HepG2 (cell line): Measurements from ENCODE around the gene SLC7A11. TPM values are rescaled to one million over a fixed set of nuclear protein-coding genes. Genes with fewer than 3 reads are reported as not detected.

ENCODE experiments used
- CBFB ChIP-seq: sonication (generic); formaldehyde crosslinking; IDR thresholded peaks from 2 replicates; pipeline ENCODE4 v1.4.0; 2020; ENCODE audit warnings: missing genetic modification reagents
- CENPX ChIP-seq: sonication (generic); formaldehyde crosslinking; IDR thresholded peaks from 2 replicates; pipeline ENCODE4 v1.9.0; 2021; ENCODE audit warnings: mild to moderate bottlenecking, missing genetic modification reagents, moderate library complexity
- HMGA1 ChIP-seq: sonication (generic); formaldehyde crosslinking; conservative IDR thresholded peaks from 2 replicates; pipeline ENCODE4 v1.4.0; 2020; ENCODE audit warnings: missing genetic modification reagents
- HOMEZ ChIP-seq: IDR thresholded peaks from 2 replicates; pipeline ENCODE4 v1.6.1; 2016; ENCODE audit warnings: low read depth
- MYNN ChIP-seq: sonication (generic); formaldehyde crosslinking; IDR thresholded peaks from 2 replicates; pipeline ENCODE4 v1.4.0; 2020; ENCODE audit warnings: mild to moderate bottlenecking, low read depth, missing genetic modification reagents
- PAXIP1 ChIP-seq: sonication (generic); formaldehyde crosslinking; conservative IDR thresholded peaks from 2 replicates; pipeline ENCODE4 v1.4.0; 2020; ENCODE audit warnings: mild to moderate bottlenecking, missing genetic modification reagents, moderate library complexity
- RBM22 ChIP-seq: fragments of 200-400 bp; formaldehyde crosslinking; optimal IDR thresholded peaks from 2 replicates; pipeline ENCODE3; 2017; ENCODE audit warnings: mild to moderate bottlenecking, low read length, moderate library complexity
- SALL1 ChIP-seq: sonication (generic); formaldehyde crosslinking; IDR thresholded peaks from 2 replicates; pipeline ENCODE4 v1.8.0; 2022; ENCODE audit warnings: mild to moderate bottlenecking, missing genetic modification reagents
- SOX13 ChIP-seq, 3 experiments: fragments of 450-650 bp in 1 of 3; sonication (generic) in 1 of 3; formaldehyde crosslinking in 1 of 3; IDR thresholded peaks in 2 of 3; conservative IDR thresholded peaks in 1 of 3; 2 replicates each; pipeline versions ENCODE4 v1.5.0 to v1.6.1; 2016 to 2020; ENCODE audit warnings: antibody characterized with exemption in 1 of 3, mild to moderate bottlenecking in 1 of 3, missing compliant biosample characterization in 1 of 3, missing genetic modification reagents in 1 of 3, moderate library complexity in 1 of 3
- TEAD2 ChIP-seq: sonication (generic); formaldehyde crosslinking; IDR thresholded peaks from 2 replicates; pipeline ENCODE4 v1.9.0; 2021; ENCODE audit warnings: missing genetic modification reagents
- ZBTB20 ChIP-seq: sonication (generic); formaldehyde crosslinking; IDR thresholded peaks from 2 replicates; pipeline ENCODE4 v1.8.1; 2023; ENCODE audit warnings: missing genetic modification reagents, low read depth, mild to moderate bottlenecking, borderline replicate concordance
- ZNF484 ChIP-seq: sonication (generic); formaldehyde crosslinking; IDR thresholded peaks from 2 replicates; pipeline ENCODE4 v1.5.1; 2020; ENCODE audit warnings: mild to moderate bottlenecking, low read depth, missing genetic modification reagents, borderline replicate concordance
- ZNF572 ChIP-seq: sonication (generic); formaldehyde crosslinking; IDR thresholded peaks from 2 replicates; pipeline ENCODE4 v1.5.1; 2020; ENCODE audit warnings: mild to moderate bottlenecking, missing genetic modification reagents
- ZNF850 ChIP-seq: sonication (generic); formaldehyde crosslinking; conservative IDR thresholded peaks from 2 replicates; pipeline ENCODE4 v1.9.0; 2021; ENCODE audit warnings: mild to moderate bottlenecking, missing genetic modification reagents
- polyA plus RNA-seq, 8 experiments: library from polyadenylated mRNA; depleted of rRNA in 3 of 8; stranded (reverse) in 7 of 8; unstranded in 1 of 8; fragments of >200 nt; fragmentation: Illumina TruSeq in 4 of 8; extraction: Trizol in 4 of 8; gene quantifications; 2 replicates each; pipeline versions ENCODE4 v1.2.1 to v1.2.3, GENCODE V29; 2011 to 2016; ENCODE audit warnings: low read depth in 4 of 8, missing spikeins in 1 of 8, mixed read lengths in 1 of 8; ENCODE audit not compliant: insufficient read depth in 1 of 8
- total RNA-seq, 5 experiments: library from RNA; depleted of rRNA; stranded (reverse); fragments of >200 nt; fragmentation: Illumina TruSeq; extraction: Trizol; gene quantifications; 2 replicates each; pipeline ENCODE4 v1.2.3, GENCODE V29; 2016; ENCODE audit warnings: low read depth in 1 of 5
- TF ChIP-seq, protein P1 (sequence below): sonication (generic); formaldehyde crosslinking; IDR thresholded peaks from 2 replicates; pipeline ENCODE4 v1.4.0; 2020; ENCODE audit warnings: missing genetic modification reagents
- TF ChIP-seq, protein P2 (sequence below): sonication (generic); formaldehyde crosslinking; IDR thresholded peaks from 2 replicates; pipeline ENCODE4 v1.8.0; 2022; ENCODE audit warnings: low read depth, missing genetic modification reagents
- TF ChIP-seq, protein P3 (sequence below): sonication (generic); formaldehyde crosslinking; IDR thresholded peaks from 2 replicates; pipeline ENCODE4 v1.4.0; 2020; ENCODE audit warnings: mild to moderate bottlenecking, missing genetic modification reagents, borderline replicate concordance

The SLC7A11 gene
- total and polyA plus RNA-seq, 2 of the 13 experiments (the other 11 are each of a cell fraction or from before 2014, with no cell fraction given), result 15.7 to 17.5 TPM

GRCh38 chr4:138199568-138200235 lies 42.4 kb downstream of the SLC7A11 start (continued):
- TF ChIP-seq HOMEZ (peak; percentile 97), SOX13 (IDR thresholded peaks at IDR 0.05) (0 out of 2 replicates have a peak, but pooled peaks have one; percentile 40), SOX13 (CRISPR knock-in tag; conservative IDR thresholded peaks at IDR 0.05 in 1 of 2, IDR thresholded peaks at IDR 0.05 in 1 of 2) (peak in 1 of 2 experiments; percentile 90; a peak in 2 of 4 replicates), PAXIP1 (CRISPR knock-in tag) (peak; percentile 95), ZNF850 (no peak), RBM22 (peak; percentile 53), CBFB (CRISPR knock-in tag) (no peak), MYNN (CRISPR knock-in tag) (no peak), ZNF572 (CRISPR knock-in tag) (no peak), SALL1 (CRISPR knock-in tag) (peak; percentile 84; the same call in 1 of the 2 replicates), ZBTB20 (CRISPR knock-in tag) (peak; percentile 94), TEAD2 (CRISPR knock-in tag) (no peak), CENPX (CRISPR knock-in tag) (no peak), ZNF484 (CRISPR knock-in tag) (no peak), HMGA1 (CRISPR knock-in tag) (no peak)
- TF ChIP-seq, protein P1, sequence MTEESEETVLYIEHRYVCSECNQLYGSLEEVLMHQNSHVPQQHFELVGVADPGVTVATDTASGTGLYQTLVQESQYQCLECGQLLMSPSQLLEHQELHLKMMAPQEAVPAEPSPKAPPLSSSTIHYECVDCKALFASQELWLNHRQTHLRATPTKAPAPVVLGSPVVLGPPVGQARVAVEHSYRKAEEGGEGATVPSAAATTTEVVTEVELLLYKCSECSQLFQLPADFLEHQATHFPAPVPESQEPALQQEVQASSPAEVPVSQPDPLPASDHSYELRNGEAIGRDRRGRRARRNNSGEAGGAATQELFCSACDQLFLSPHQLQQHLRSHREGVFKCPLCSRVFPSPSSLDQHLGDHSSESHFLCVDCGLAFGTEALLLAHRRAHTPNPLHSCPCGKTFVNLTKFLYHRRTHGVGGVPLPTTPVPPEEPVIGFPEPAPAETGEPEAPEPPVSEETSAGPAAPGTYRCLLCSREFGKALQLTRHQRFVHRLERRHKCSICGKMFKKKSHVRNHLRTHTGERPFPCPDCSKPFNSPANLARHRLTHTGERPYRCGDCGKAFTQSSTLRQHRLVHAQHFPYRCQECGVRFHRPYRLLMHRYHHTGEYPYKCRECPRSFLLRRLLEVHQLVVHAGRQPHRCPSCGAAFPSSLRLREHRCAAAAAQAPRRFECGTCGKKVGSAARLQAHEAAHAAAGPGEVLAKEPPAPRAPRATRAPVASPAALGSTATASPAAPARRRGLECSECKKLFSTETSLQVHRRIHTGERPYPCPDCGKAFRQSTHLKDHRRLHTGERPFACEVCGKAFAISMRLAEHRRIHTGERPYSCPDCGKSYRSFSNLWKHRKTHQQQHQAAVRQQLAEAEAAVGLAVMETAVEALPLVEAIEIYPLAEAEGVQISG (CRISPR knock-in tag), result peak; percentile 40; the same call in 1 of the 2 replicates
- TF ChIP-seq, protein P2, sequence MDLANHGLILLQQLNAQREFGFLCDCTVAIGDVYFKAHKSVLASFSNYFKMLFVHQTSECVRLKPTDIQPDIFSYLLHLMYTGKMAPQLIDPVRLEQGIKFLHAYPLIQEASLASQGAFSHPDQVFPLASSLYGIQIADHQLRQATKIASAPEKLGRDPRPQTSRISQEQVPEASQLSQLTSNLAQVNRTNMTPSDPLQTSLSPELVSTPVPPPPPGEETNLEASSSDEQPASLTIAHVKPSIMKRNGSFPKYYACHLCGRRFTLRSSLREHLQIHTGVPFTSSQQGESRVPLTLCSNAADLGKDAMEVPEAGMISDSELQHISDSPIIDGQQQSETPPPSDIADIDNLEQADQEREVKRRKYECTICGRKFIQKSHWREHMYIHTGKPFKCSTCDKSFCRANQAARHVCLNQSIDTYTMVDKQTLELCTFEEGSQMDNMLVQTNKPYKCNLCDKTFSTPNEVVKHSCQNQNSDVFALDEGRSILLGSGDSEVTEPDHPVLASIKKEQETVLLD (CRISPR knock-in tag), result no peak
- TF ChIP-seq, protein P3, sequence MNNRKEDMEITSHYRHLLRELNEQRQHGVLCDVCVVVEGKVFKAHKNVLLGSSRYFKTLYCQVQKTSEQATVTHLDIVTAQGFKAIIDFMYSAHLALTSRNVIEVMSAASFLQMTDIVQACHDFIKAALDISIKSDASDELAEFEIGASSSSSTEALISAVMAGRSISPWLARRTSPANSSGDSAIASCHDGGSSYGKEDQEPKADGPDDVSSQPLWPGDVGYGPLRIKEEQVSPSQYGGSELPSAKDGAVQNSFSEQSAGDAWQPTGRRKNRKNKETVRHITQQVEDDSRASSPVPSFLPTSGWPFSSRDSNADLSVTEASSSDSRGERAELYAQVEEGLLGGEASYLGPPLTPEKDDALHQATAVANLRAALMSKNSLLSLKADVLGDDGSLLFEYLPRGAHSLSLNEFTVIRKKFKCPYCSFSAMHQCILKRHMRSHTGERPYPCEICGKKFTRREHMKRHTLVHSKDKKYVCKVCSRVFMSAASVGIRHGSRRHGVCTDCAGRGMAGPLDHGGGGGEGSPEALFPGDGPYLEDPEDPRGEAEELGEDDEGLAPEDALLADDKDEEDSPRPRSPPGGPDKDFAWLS (CRISPR knock-in tag), result no peak
